IMR-90 (cell line): ENCODE measurements around the gene ZNF700. TPM values are rescaled to one million over a fixed set of nuclear protein-coding genes. Genes with fewer than 3 reads are reported as not detected.
"Not testable (repeated sequence)": the region's sequence is repeated elsewhere in the genome, so short reads cannot be mapped to it uniquely, and the experiment has no call there.

Experiments
- ATAC-seq: fragments of 200-7000 bp; cut with Tn5 transposase; 2 replicates; pipeline ENCODE4 v1.9.1; 2020; ENCODE audit warnings: low read depth, mild to moderate bottlenecking, moderate library complexity
- BruUV-seq: library from RNA; stranded (reverse); fragments of 400-500 nt; replicated peaks from 2 replicates; lab custom pipeline; 2021; lab: Mats Ljungman, UMichigan
- CTCF ChIA-PET: fragments of 300-600 bp; formaldehyde crosslinking; extraction: SDS; loops from one replicate; lab custom pipeline; 2021; ENCODE audit warnings: antibody characterized with exemption; lab: Yijun Ruan, JAX
- POLR2A ChIA-PET: fragments of 300-600 bp; sonication (Branson Sonifier 250); formaldehyde crosslinking; loops from one replicate; lab custom pipeline; 2022; ENCODE audit warnings: antibody characterized with exemption; ENCODE audit not compliant: unreplicated experiment; lab: Charles Lee
- DNase-seq: peaks from one replicate; pipeline ENCODE4 v3.0.0; 2013
- H2AFZ ChIP-seq: replicated peaks from 2 replicates; pipeline ENCODE3; 2013; ENCODE audit warnings: low read length, mild to moderate bottlenecking; ENCODE audit not compliant: poor library complexity
- H2AK5ac ChIP-seq: 2 replicates; pipeline ENCODE4 v1.6.1; 2013; ENCODE audit warnings: low read depth, low read length, inconsistent platforms
- H2AK9ac ChIP-seq: replicated peaks from 2 replicates; pipeline ENCODE3; 2013; ENCODE audit warnings: mild to moderate bottlenecking, low read depth, low read length, moderate library complexity; ENCODE audit not compliant: poor library complexity
- H2BK120ac ChIP-seq: 2 replicates; pipeline ENCODE4 v1.6.1; 2013; ENCODE audit warnings: low read depth, low read length, inconsistent platforms
- H2BK15ac ChIP-seq: 3 replicates; pipeline ENCODE4 v1.6.1; 2013; ENCODE audit warnings: low read depth, low read length, inconsistent platforms
- H2BK20ac ChIP-seq: 2 replicates; pipeline ENCODE4 v1.6.1; 2013; ENCODE audit warnings: low read depth, mild to moderate bottlenecking, inconsistent platforms, low read length, moderate library complexity
- H2BK5ac ChIP-seq: 2 replicates; pipeline ENCODE4 v1.6.1; 2013; ENCODE audit warnings: mild to moderate bottlenecking, low read depth, low read length, inconsistent platforms; ENCODE audit not compliant: poor library complexity, severe bottlenecking
- H3K14ac ChIP-seq: replicated peaks from 2 replicates; pipeline ENCODE4 v1.6.1; 2013; ENCODE audit warnings: low read depth, low read length, inconsistent platforms
- H3K18ac ChIP-seq: 2 replicates; pipeline ENCODE4 v1.6.1; 2013; ENCODE audit warnings: low read depth, low read length, control low read depth
- H3K23ac ChIP-seq: 2 replicates; pipeline ENCODE4 v1.6.1; 2013; ENCODE audit warnings: low read depth, low read length, inconsistent platforms
- H3K27ac ChIP-seq: 2 replicates; pipeline ENCODE4 v1.5.1; 2013; ENCODE audit warnings: mild to moderate bottlenecking, control low read depth, low read length; ENCODE audit not compliant: insufficient read depth
- H3K27me3 ChIP-seq: 2 replicates; pipeline ENCODE4 v1.6.1; 2013; ENCODE audit warnings: low read length; ENCODE audit not compliant: control insufficient read depth, insufficient read depth
- H3K36me3 ChIP-seq: 2 replicates; pipeline ENCODE4 v1.6.1; 2013; ENCODE audit warnings: low read length, mixed read lengths; ENCODE audit not compliant: control insufficient read depth, insufficient read depth
- H3K4ac ChIP-seq: 2 replicates; pipeline ENCODE4 v1.6.1; 2013; ENCODE audit warnings: low read depth, low read length, inconsistent platforms
- H3K4me1 ChIP-seq: 2 replicates; pipeline ENCODE4 v1.6.1; 2013; ENCODE audit warnings: low read length, mixed read lengths; ENCODE audit not compliant: control insufficient read depth, insufficient read depth
- H3K4me2 ChIP-seq: 2 replicates; pipeline ENCODE4 v1.6.1; 2013; ENCODE audit warnings: low read depth, mild to moderate bottlenecking, control low read depth, low read length, moderate library complexity
- H3K4me3 ChIP-seq: 2 replicates; pipeline ENCODE4 v1.5.1; 2013; ENCODE audit warnings: low read depth, mild to moderate bottlenecking, control low read depth, low read length, moderate library complexity; ENCODE audit not compliant: insufficient read depth
- H3K56ac ChIP-seq: 2 replicates; pipeline ENCODE4 v1.6.1; 2013; ENCODE audit warnings: low read length, inconsistent platforms; ENCODE audit not compliant: insufficient read depth; ENCODE audit errors: extremely low read depth
- H3K79me1 ChIP-seq, 2 experiments: 2 replicates each; pipeline ENCODE4 v1.6.1; 2013; ENCODE audit warnings: low read length in 2 of 2, inconsistent platforms in 1 of 2, low read depth in 1 of 2
- H3K9ac ChIP-seq: 2 replicates; pipeline ENCODE4 v1.6.1; 2013; ENCODE audit warnings: low read depth, low read length, control low read depth
- H3K9me1 ChIP-seq: 2 replicates; pipeline ENCODE4 v1.6.1; 2013; ENCODE audit warnings: low read length, inconsistent platforms; ENCODE audit not compliant: insufficient read depth
- H3K9me3 ChIP-seq: 2 replicates; pipeline ENCODE4 v1.6.1; 2013; ENCODE audit warnings: low read length; ENCODE audit not compliant: control insufficient read depth, insufficient read depth
- H4K20me1 ChIP-seq: 2 replicates; pipeline ENCODE4 v1.6.1; 2013; ENCODE audit warnings: low read length, inconsistent platforms; ENCODE audit not compliant: insufficient read depth
- H4K5ac ChIP-seq: 2 replicates; pipeline ENCODE4 v1.6.1; 2013; ENCODE audit warnings: mild to moderate bottlenecking, low read depth, low read length, control low read depth
- H4K8ac ChIP-seq, 2 experiments: 2 replicates each; pipeline ENCODE4 v1.6.1; 2013; ENCODE audit warnings: low read depth in 2 of 2, low read length in 2 of 2, control low read depth in 1 of 2, inconsistent platforms in 1 of 2
- H4K91ac ChIP-seq: 2 replicates; pipeline ENCODE4 v1.6.1; 2013; ENCODE audit warnings: low read depth, low read length, inconsistent platforms; ENCODE audit not compliant: insufficient read depth
- WGBS, 2 experiments: methylation state at CpG; one replicate each; pipeline versions ENCODE4 v1.1.5 to v1.1.7; 2013; ENCODE audit warnings: missing lambda C conversion rate in 2 of 2; ENCODE audit not compliant: insufficient read length in 1 of 2; ENCODE audit errors: extremely low coverage in 2 of 2; 5-methylcytosine and 5-hydroxymethylcytosine counted together
- dilution Hi-C: fragments of 300-500 bp; cut with HindIII; formaldehyde crosslinking; loops from one replicate; pipeline ENCODE4 v1.14.3; 2018; ENCODE audit warnings: low sequenced_read_pairs; ENCODE audit not compliant: unreplicated experiment
- in situ Hi-C: fragments of 300-500 bp; cut with MboI; formaldehyde crosslinking; loops from 3 replicates; pipeline ENCODE4 v1.14.3; 2019; ENCODE audit warnings: low sequenced_read_pairs, inconsistent platforms, mixed read lengths
- intact Hi-C: fragments of 100-400 bp; cut with micrococcal nuclease; formaldehyde crosslinking; loops from 2 replicates; pipeline ENCODE4 v1.10.0; 2022
- polyA plus RNA-seq, 3 experiments: library from polyadenylated mRNA; depleted of rRNA; stranded (reverse); fragments of >200 nt; gene quantifications; 2 replicates each; pipeline ENCODE4 v1.2.3, GENCODE V29; 2012; ENCODE audit warnings: low replicate concordance in 1 of 3
- total RNA-seq: library from RNA; depleted of rRNA; stranded (reverse); fragments of >200 nt; gene quantifications from 2 replicates; pipeline ENCODE4 v1.2.3, GENCODE V29; 2012

ZNF700 gene
- total and polyA plus RNA-seq, 2 of the 4 experiments (the other 2 are of a cell fraction): 5.3 to 10.2 TPM

- H3K4ac ChIP-seq, H2BK120ac ChIP-seq, H2BK15ac ChIP-seq, H3K9ac ChIP-seq, intact Hi-C loops, H3K56ac ChIP-seq, H4K5ac ChIP-seq, H2AFZ ChIP-seq, H3K36me3 ChIP-seq, ATAC-seq, H3K9me1 ChIP-seq, H4K20me1 ChIP-seq, H4K91ac ChIP-seq, H3K18ac ChIP-seq, H4K8ac ChIP-seq, H2AK9ac ChIP-seq, H2BK20ac ChIP-seq, H3K27ac ChIP-seq, H3K14ac ChIP-seq, H3K4me1 ChIP-seq, H3K9me3 ChIP-seq, H2BK5ac ChIP-seq, H3K23ac ChIP-seq, BruUV-seq, in situ Hi-C loops, dilution Hi-C loops, H3K27me3 ChIP-seq, H3K4me3 ChIP-seq, POLR2A ChIA-PET, H2AK5ac ChIP-seq, CTCF ChIA-PET: not testable (repeated sequence)
- Histone ChIP-seq H3K4me2 (peak overlapping the region; percentile 23; the same call in 1 of the 2 replicates), H3K79me1 (peaks cover 19 to 51% of the 10 kb centered on the region in 2 experiments)
- no CpG with 5 or more reads among the region's 4 CpGs for WGBS, 2 experiments
- peak; percentile 23 for DNase-seq
Measured at GRCh38 chr19:11991921-11992320, 67.0 kb downstream of the ZNF700 start.
